Left ventricle myocardium superior (tissue), 1 donor: ENCODE results near the gene LSM12. TPM values are rescaled to one million over a fixed set of nuclear protein-coding genes. Genes with fewer than 3 reads are reported as not detected.

Source experiments
- ATAC-seq: fragments of 200-7000 bp; cut with Tn5 transposase; one replicate; pipeline ENCODE4 v1.9.1; 2020; ENCODE audit warnings: mild to moderate bottlenecking, moderate library complexity
- DNase-seq: peaks from one replicate; pipeline ENCODE4 v3.0.0-alpha.2; 2020
- intact Hi-C: fragments of 100-400 bp; cut with micrococcal nuclease; formaldehyde crosslinking; loops from one replicate; pipeline ENCODE4 v1.11.0; 2022
- total RNA-seq: library from RNA; stranded (reverse); fragmentation: NEBNext Ultra II Directional; extraction: Animal tissue kit (Norgen Biotek cat#: 25700); gene quantifications from one replicate; pipeline ENCODE4 v1.2.1, GENCODE V29; 2021
- donor health status: DM: no; HTN: yes; CAD: no; lungs with severe emphysema.

Gene LSM12
- total RNA-seq, 1 donor from 2014 or later: 58.2 TPM

GRCh38 chr17:44097110-44097958 lies 30.9 kb upstream of the LSM12 start:
- ATAC-seq: peak; percentile 87
- intact Hi-C loops: no loop called here
- DNase-seq: peak; percentile 89

- ATAC-seq (peak; percentile 70), DNase-seq (peak; percentile 72)
- intact Hi-C loops: no loop called here
These were observed 29.4 kb upstream of the LSM12 start for GRCh38 chr17:44095647-44096496.

DNA sequence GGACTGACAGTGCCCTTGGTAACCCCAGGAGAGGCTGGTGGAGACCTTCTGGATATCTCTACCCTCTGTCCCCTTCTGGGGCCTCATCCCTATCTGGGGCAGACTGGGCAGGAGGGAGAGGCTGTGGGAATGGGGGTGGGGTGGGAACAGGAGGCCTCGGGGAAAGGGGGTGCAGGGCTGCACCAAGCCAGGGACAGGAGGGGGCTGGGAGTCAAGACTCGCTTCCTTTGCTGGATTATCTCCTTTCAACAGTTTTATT lies 28.8 kb upstream of the LSM12 start:
- ATAC-seq (no peak), DNase-seq (no peak)
- intact Hi-C loops: no loop called here

DNA sequence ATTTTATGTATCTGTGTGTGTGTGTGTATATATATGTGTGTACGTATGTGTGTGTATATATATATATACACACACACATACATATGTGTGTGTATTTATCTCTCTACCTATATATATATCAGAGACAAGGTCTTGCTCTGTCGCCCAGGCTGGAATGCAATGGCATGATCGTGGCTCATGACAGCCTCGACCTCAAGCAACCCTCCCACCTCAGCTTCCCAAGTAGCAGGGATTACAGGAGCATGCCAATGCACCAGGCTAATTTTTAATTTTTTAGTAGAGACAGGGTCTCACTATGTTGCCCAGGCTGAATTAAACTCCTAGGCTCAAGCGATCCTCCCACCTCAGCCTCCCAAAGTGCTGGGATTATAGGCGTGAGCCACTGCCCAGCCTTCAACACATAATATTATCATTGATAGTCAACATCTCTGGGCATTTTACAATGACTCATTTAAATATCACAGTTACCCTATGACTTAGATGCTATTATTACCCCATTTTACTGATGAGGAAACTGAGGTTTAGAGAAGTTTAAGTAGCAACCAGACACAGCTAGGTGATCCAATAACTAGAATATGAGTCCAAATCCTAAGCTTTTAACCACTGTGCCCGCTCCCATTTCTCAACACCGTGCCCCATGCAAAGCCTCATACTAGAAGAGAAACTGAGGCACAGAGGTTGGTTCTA lies 28.4 kb upstream of the LSM12 start:
- no peak for DNase-seq
- intact Hi-C loops: no loop called here
- ATAC-seq: no peak

- intact Hi-C loops: no loop called here
These were observed 26.9 kb upstream of the LSM12 start for GRCh38 chr17:44093231-44093900.

DNA sequence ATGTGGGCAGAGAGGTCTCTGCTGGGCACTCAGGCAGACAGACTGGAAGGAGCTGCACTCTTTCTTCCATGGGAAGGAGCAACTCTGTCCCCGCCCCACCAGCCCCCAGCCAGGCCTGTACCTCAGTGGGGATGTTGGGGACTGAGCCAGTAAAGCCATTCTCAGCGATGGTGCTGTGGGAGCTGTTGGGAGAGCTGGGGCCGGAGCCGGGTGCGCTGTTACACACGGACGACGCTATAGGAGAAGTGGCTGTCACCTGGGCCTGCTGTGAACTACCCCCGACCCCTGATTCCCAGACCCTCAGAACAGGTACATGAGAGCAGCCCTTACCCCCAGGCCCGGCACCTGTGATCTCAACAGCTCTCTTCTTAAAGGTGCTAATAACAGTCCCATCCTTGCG lies 25.6 kb upstream of the LSM12 start:
- DNase-seq: no peak
- ATAC-seq: no peak
- intact Hi-C loops: no loop called here

More at GRCh38 chr17:44093231-44093900, 26.9 kb upstream of the LSM12 start:
- ATAC-seq (no peak), DNase-seq (no peak)

DNA sequence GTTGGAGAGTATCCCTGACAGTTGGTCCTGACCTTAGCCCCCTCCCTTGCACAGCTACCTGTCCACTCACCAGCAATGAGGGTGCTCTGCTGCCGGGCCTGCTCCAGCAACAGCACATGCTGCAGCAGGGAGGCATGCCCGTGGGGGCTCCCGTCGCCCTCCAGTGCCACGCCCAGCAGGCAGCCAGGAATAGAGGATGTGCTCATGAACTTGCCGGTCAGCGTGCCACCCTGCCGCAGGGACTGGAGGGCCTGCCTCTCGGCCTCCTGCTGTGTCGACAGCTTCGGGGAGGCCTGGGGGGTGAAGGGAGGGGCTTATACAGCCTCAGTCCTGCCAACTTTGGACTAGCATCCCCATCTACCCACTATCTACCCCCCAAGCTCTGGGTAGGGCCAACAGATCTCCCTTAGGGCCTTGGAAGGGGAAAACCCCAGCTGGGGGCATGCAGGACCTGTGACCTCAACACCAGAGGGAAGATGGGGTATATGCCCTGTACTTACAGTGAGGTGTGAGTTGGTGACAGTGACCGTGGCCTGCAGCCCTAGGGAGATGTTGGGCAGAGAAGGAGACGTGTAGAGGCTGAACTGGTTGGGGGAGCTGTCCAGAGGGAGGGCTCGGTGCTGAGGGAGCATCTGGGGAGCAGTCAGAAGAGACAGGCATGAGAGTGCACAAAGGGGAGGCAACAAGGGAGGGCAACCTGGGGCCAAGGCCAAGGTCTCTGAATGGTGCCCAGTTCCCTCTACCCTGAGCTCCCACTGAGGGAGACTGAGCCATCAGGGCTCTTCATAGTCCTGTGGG lies 24.9 kb upstream of the LSM12 start:
- intact Hi-C loops: no loop called here

DNA sequence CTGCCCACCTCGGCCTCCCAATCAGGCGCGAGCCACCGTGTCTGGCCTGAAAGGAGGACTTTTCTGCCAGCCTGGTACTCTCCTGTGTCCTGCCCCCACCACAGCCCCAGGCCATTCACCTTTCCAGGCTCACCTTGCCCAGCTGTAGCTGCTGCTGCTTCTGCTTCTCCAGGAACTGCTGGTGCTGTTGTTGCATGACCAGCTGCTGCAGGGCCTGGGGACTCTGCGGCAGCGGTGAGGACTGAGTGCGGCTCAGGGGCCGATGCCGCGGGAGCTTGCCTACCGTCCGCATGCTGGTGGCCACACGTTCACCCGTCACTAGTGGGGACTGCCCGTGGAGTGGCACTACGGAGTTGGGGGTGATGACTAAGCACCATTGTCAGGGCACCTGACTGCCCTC lies 21.8 kb upstream of the LSM12 start:
- DNase-seq: no peak
- ATAC-seq: no peak
- intact Hi-C loops: no loop called here

More for the DNA sequence above, 24.9 kb upstream of the LSM12 start:
- ATAC-seq (no peak), DNase-seq (no peak)

DNA sequence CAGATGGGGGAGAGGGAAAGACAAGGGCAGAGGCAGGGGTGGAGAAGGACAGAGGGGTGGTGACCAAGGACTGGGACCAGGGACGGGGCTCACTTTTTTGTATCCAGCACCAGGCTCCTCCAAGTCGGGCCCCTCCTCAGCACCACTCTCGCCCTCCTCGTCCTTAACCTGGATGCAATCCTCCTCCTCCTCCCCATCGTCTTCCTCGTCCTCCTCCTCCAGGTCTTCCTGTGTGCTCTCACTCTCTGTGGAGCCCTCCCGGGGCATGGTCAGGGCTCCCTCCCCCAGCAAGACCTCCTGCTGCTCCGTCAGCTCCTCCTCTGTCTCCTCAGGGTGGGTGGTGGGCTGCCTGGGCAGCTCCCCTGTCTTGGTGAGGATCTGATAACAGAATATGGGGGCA lies 20.8 kb upstream of the LSM12 start:
- ATAC-seq: no peak
- DNase-seq: no peak
- intact Hi-C loops: no loop called here

GRCh38 chr17:44086364-44087311 lies 20.2 kb upstream of the LSM12 start:
- DNase-seq (no peak), ATAC-seq (peak; percentile 6)
- intact Hi-C loops: no loop called here

DNA sequence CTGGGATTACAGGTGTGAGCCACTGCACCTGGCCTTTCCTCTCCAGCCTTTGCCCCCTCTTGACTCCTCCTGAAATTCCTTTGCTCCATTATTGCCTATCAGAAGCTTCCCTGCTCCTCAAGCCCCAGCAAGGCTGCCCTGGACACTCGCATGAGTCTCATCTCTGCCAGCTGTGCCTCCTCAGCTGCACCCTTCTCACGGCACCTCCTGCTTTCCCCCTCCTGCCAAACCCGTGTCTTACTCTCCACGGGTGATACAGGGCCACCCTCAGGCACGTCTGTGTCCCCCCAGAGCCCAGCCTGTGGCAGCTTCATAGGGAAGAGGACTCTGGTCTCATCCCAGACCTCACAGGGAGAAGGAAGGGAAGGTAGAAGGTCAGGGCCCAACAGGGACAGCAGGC lies 19.4 kb upstream of the LSM12 start:
- no peak for DNase-seq
- no peak for ATAC-seq
- intact Hi-C loops: no loop called here

DNA sequence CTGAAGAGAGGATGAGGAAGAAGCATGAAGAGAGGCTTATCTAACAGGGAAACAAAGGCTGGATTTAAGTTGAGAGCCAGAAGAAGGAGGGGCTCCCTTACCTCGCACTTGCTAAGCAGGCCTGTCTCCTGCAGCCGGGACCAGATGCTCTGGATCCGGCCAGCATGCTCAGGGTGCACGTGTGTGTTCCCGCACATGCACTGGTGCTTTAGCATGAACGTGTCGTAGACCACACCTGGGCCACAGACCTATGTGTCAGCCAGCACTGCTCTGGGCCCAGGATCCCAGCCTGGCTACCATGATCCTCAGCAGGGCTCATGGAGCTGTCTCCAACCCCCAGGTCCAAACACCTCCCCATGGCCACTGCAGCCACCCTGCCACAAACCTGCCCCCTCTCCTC lies 18.4 kb upstream of the LSM12 start:
- intact Hi-C loops: no loop called here

GRCh38 chr17:44084131-44084538 lies 17.7 kb upstream of the LSM12 start:
- ATAC-seq: no peak
- no peak for DNase-seq
- intact Hi-C loops: no loop called here

More for the DNA sequence above, 18.4 kb upstream of the LSM12 start:
- no peak for DNase-seq
- no peak for ATAC-seq

DNA sequence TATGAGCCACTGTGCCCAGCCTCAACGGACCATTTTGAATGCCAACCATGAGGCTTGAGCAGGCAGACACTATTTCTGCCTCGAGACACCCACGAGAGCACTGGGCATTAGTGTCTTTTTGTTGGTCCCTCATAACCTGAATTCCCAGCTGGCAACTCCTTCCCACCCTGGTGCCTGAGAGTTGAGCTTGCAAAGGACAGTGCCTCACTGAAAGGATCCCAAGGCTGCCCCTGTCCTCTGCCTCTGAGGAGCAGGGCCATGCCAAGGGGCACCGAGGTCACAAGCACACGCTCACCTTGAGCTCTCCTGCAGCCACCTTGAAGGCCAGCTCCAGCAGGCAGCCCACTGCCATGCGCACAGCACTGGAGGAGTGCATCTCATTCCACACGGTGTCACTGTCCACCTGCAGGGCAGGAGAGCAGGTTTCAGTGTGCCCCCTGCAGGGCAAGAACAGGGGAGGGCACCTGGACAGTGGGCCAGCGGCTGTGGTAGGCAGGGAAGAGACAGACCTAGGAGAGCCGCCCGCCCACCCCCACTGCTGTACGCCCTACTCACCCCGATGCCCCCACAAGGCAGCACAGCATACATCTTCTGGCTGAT lies 16.9 kb upstream of the LSM12 start:
- intact Hi-C loops: no loop called here
- peak; percentile 57 for ATAC-seq

GRCh38 chr17:44082256-44082927 lies 15.9 kb upstream of the LSM12 start:
- ATAC-seq (no peak), DNase-seq (no peak)
- intact Hi-C loops: no loop called here

More for the DNA sequence above, 16.9 kb upstream of the LSM12 start:
- DNase-seq: no peak

DNA sequence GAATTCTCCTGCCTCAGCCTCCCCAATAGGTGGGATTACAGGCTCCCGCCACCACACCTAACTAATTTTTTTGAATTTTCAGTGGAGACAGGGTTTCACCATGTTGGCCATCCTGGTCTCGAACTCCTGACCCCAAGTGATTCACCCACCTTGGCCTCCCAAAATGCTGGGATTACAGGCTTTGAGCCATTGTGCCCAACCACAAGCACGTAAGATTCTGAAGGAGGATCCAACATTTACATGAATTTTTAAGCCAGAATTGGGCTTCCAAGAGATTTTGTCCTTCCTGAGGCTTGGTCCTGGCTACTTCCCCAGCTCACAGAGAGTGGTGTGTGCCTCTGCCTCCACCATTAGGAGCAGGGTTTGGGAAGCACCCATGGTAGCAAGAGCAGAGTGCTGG lies 15.2 kb upstream of the LSM12 start:
- intact Hi-C loops: no loop called here
- no peak for DNase-seq
- no peak for ATAC-seq
